Measurements from ENCODE around the gene PDE6G. TPM values are rescaled to one million over a fixed set of nuclear protein-coding genes. Genes with fewer than 3 reads are reported as not detected.

The PDE6G gene
- total and polyA plus RNA-seq, 2 of the 4 experiments (the other 2 are of a cell fraction): 2.7 TPM; not detected in 1

DNA sequence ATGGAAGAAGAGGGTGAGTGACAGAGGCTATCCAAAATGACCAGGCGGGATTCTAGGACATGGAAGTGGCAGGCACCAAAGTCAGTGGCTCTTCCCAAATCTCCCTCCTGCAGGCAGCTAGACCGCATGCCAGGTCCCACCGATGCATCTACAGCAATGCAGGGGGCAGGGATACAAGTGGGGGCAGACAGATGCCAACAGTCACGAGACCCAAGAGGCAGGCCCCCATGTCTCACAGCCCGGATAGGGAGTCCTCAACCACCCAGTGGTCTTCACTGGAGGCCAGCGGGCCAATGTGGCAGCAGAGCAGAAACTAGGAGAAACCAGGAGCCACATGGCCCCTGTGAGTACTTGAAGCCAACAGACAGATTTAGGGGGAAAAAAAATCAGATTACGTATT, 39.5 kb downstream of the PDE6G start:
- no peak overlapping the region for H3K56ac ChIP-seq (ENCODE audit: extremely low read depth, insufficient read depth, low read length)
- no peaks in the 10 kb centered on the region for H3K9me3 ChIP-seq (ENCODE audit: control insufficient read depth, insufficient read depth, low read length)
- TF ChIP-seq RAD21 (IDR thresholded peaks at IDR 0.05; ENCODE audit: low read length) (no peak), CEBPB (IDR thresholded peaks at IDR 0.05; ENCODE audit: low read depth, low read length) (no peak), NFE2L2 (IDR thresholded peaks at IDR 0.05; ENCODE audit: low read depth, low read length) (no peak)
- TF ChIP-seq, protein P1, sequence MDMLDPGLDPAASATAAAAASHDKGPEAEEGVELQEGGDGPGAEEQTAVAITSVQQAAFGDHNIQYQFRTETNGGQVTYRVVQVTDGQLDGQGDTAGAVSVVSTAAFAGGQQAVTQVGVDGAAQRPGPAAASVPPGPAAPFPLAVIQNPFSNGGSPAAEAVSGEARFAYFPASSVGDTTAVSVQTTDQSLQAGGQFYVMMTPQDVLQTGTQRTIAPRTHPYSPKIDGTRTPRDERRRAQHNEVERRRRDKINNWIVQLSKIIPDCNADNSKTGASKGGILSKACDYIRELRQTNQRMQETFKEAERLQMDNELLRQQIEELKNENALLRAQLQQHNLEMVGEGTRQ (IDR thresholded peaks at IDR 0.05; ENCODE audit: low read depth, low read length): no peak
- DNase-seq (no peak), ATAC-seq (ENCODE audit: low read depth) (no peak)
- peaks cover 44% of the 10 kb centered on the region for H3K36me3 ChIP-seq (ENCODE audit: control insufficient read depth, insufficient read depth, low read length)
- H2AK5ac ChIP-seq (ENCODE audit: low read depth, low read length): no peak overlapping the region
- H2BK15ac ChIP-seq (ENCODE audit: low read depth, low read length): no peak overlapping the region
- H3K23ac ChIP-seq (ENCODE audit: low read depth, low read length): no peak overlapping the region
- no peak overlapping the region for H4K5ac ChIP-seq (ENCODE audit: low read depth, low read length)
- no peak overlapping the region for H2BK120ac ChIP-seq (ENCODE audit: low read depth, low read length)
- in situ Hi-C loops (cut with MboI; ENCODE audit: low sequenced_read_pairs) (no loop called here), intact Hi-C loops (cut with micrococcal nuclease) (no loop called here), dilution Hi-C loops (cut with HindIII; ENCODE audit: low sequenced_read_pairs, unreplicated experiment) (no loop called here)
- no peak overlapping the region for H2AK9ac ChIP-seq (replicated peaks; ENCODE audit: low read depth, low read length, poor library complexity)
- H4K8ac ChIP-seq (ENCODE audit: low read depth in 2 of 2, low read length in 2 of 2): no peak overlapping the region
- H4K20me1 ChIP-seq (ENCODE audit: insufficient read depth, low read length): peaks cover 53% of the 10 kb centered on the region
- H3K27ac ChIP-seq (ENCODE audit: insufficient read depth, low read length): no peak overlapping the region
- 96% methylated on average over 4 of the region's 7 CpGs; no CpG with 5 or more reads in 1 of the 2 experiments for WGBS, 2 experiments (ENCODE audit: extremely low coverage in 2 of 2, insufficient read length in 1 of 2)
- peaks cover 10% of the 10 kb centered on the region; the same call in 1 of the 2 replicates for H3K9me1 ChIP-seq (ENCODE audit: insufficient read depth, low read length)
- H3K4ac ChIP-seq (ENCODE audit: low read depth, low read length): no peak overlapping the region
- POLR2A ChIA-PET (ENCODE audit: unreplicated experiment): no interaction called here
- no peak overlapping the region for H4K91ac ChIP-seq (ENCODE audit: insufficient read depth, low read depth, low read length)
- no peak overlapping the region for H2BK5ac ChIP-seq (ENCODE audit: low read depth, low read length, poor library complexity, severe bottlenecking)
- peaks cover 4% of the 10 kb centered on the region for H3K4me1 ChIP-seq (ENCODE audit: control insufficient read depth, insufficient read depth, low read length)
- H3K4me3 ChIP-seq (ENCODE audit: insufficient read depth, low read depth, low read length): no peak overlapping the region
- CTCF ChIA-PET: no interaction called here
- no peak overlapping the region for H3K4me2 ChIP-seq (ENCODE audit: low read depth, low read length)
- H2AFZ ChIP-seq (replicated peaks; ENCODE audit: low read length, poor library complexity): no peak overlapping the region
- no peak overlapping the region for H3K18ac ChIP-seq (ENCODE audit: low read depth, low read length)
- peaks cover 28 to 63% of the 10 kb centered on the region in 2 experiments for H3K79me1 ChIP-seq (ENCODE audit: low read depth in 1 of 2, low read length in 2 of 2)
- H3K9ac ChIP-seq (ENCODE audit: low read depth, low read length): no peak overlapping the region
- H2BK20ac ChIP-seq (ENCODE audit: low read depth, low read length): no peak overlapping the region
- no peak overlapping the region for H3K14ac ChIP-seq (replicated peaks; ENCODE audit: low read depth, low read length)
- no TSS peak for BruUV-seq (replicated peaks)
- H3K27me3 ChIP-seq (ENCODE audit: control insufficient read depth, insufficient read depth, low read length): no peaks in the 10 kb centered on the region
